OCI-LY3 (cell line): ENCODE data around the gene MAPK12.

Experiments
- CTCF ChIP-seq: fragments of 200-600, 300-600 bp; sonication (generic); IDR thresholded peaks from 2 replicates; pipeline ENCODE4 v1.5.1; 2014; ENCODE audit warnings: antibody characterized with exemption, low read length, low read depth
- EZH2phosphoT487 ChIP-seq: fragments of 200-600 bp; shearing (Covaris generic); IDR thresholded peaks from 2 replicates; pipeline ENCODE4 v1.6.1; 2018; ENCODE audit warnings: antibody characterized with exemption, mixed run types, low read depth

GRCh38 chr22:50303848-50304527 lies 42.5 kb upstream of the MAPK12 start:
- TF ChIP-seq EZH2phosphoT487 (no peak), CTCF (no peak)
